GM19468 (cell line): ENCODE measurements around the gene ANO7.

Experiments
- ATAC-seq: cut with Tn5 transposase; IDR thresholded peaks from one replicate; pipeline ENCODE4 v1.9.1; 2021; ENCODE audit warnings: mild to moderate bottlenecking, moderate library complexity, moderate number of reproducible peaks; ENCODE audit not compliant: unreplicated experiment; ENCODE audit errors: extremely low read depth

ANO7 gene

GRCh38 chr2:241224018-241224850 is 35.8 kb downstream of the ANO7 start:
- no peak for ATAC-seq

GRCh38 chr2:241224851-241225438 is 36.5 kb downstream of the ANO7 start:
- no peak for ATAC-seq

GRCh38 chr2:241225545-241225944 is 37.1 kb downstream of the ANO7 start:
- ATAC-seq = no peak

GRCh38 chr2:241225983-241226382 is 37.5 kb downstream of the ANO7 start:
- ATAC-seq = no peak

GRCh38 chr2:241226723-241227572 is 38.5 kb downstream of the ANO7 start:
- ATAC-seq = no peak

GRCh38 chr2:241227594-241227993 is 39.1 kb downstream of the ANO7 start:
- ATAC-seq = no peak

GRCh38 chr2:241228081-241228859 is 39.8 kb downstream of the ANO7 start:
- ATAC-seq = no peak

GRCh38 chr2:241228860-241229516 is 40.5 kb downstream of the ANO7 start:
- ATAC-seq = no peak

- ATAC-seq = no peak
These were observed 41.3 kb downstream of the ANO7 start for GRCh38 chr2:241229563-241230401.

- ATAC-seq = no peak
These were observed 42.0 kb downstream of the ANO7 start for GRCh38 chr2:241230435-241230834.

- no peak for ATAC-seq
These were observed 44.5 kb downstream of the ANO7 start for GRCh38 chr2:241232736-241233575.

GRCh38 chr2:241234066-241234790 is 45.8 kb downstream of the ANO7 start:
- no peak for ATAC-seq

GRCh38 chr2:241234962-241235740 is 46.7 kb downstream of the ANO7 start:
- no peak for ATAC-seq

GRCh38 chr2:241235859-241236593 is 47.5 kb downstream of the ANO7 start:
- ATAC-seq = no peak

- no peak for ATAC-seq
These were observed 48.6 kb downstream of the ANO7 start for GRCh38 chr2:241237047-241237446.

- no peak for ATAC-seq
These were observed 49.5 kb downstream of the ANO7 start for GRCh38 chr2:241237949-241238371.
